GM23248 (cell line): ENCODE data around the gene VANGL1. TPM values are rescaled to one million over a fixed set of nuclear protein-coding genes. Genes with fewer than 3 reads are reported as not detected.

ENCODE experiments used
- DNase-seq: peaks from one replicate; pipeline ENCODE4 v3.0.0-alpha.2; 2015
- H2AFZ ChIP-seq: fragments of 200-600 bp; sonication (generic); 2 replicates; pipeline ENCODE4 v1.6.1; 2016; ENCODE audit warnings: antibody characterized with exemption
- H3F3A ChIP-seq: fragments of 200-600 bp; sonication (generic); 2 replicates; pipeline ENCODE4 v1.6.1; 2016; ENCODE audit warnings: mild to moderate bottlenecking, antibody characterized with exemption, mixed run types; ENCODE audit not compliant: insufficient read depth
- H3K27ac ChIP-seq: fragments of 200-600 bp; sonication (generic); 2 replicates; pipeline ENCODE4 v1.5.1; 2016; ENCODE audit warnings: mild to moderate bottlenecking
- H3K27me3 ChIP-seq: fragments of 200-600 bp; sonication (generic); replicated peaks from 2 replicates; pipeline ENCODE4 v1.6.1; 2016; ENCODE audit warnings: mild to moderate bottlenecking; ENCODE audit not compliant: insufficient read depth
- H3K36me3 ChIP-seq: fragments of 200-600 bp; sonication (generic); 2 replicates; pipeline ENCODE4 v1.6.1; 2016; ENCODE audit warnings: low read depth, mild to moderate bottlenecking
- H3K4me1 ChIP-seq: fragments of 200-600 bp; sonication (generic); 2 replicates; pipeline ENCODE4 v1.6.1; 2016; ENCODE audit warnings: mild to moderate bottlenecking; ENCODE audit not compliant: insufficient read depth
- H3K4me2 ChIP-seq: fragments of 200-600 bp; sonication (generic); one replicate; pipeline ENCODE4 v1.6.1; 2016; ENCODE audit warnings: mild to moderate bottlenecking; ENCODE audit not compliant: unreplicated experiment
- H3K4me3 ChIP-seq: fragments of 200-600 bp; sonication (generic); 2 replicates; pipeline ENCODE4 v1.5.1; 2016; ENCODE audit warnings: mild to moderate bottlenecking
- H3K79me2 ChIP-seq: fragments of 200-600 bp; sonication (generic); 2 replicates; pipeline ENCODE4 v1.6.1; 2016; ENCODE audit warnings: mild to moderate bottlenecking; ENCODE audit not compliant: insufficient read depth
- H3K9ac ChIP-seq: fragments of 200-600 bp; sonication (generic); 2 replicates; pipeline ENCODE4 v1.6.1; 2016; ENCODE audit warnings: mild to moderate bottlenecking
- H3K9me2 ChIP-seq: fragments of 200-600 bp; sonication (generic); 2 replicates; pipeline ENCODE4 v1.6.1; 2016; ENCODE audit warnings: mixed run types, mild to moderate bottlenecking, moderate library complexity; ENCODE audit not compliant: insufficient read depth
- H3K9me3 ChIP-seq: fragments of 200-600 bp; sonication (generic); one replicate; pipeline ENCODE4 v1.6.1; 2017; ENCODE audit warnings: low read depth
- H4K20me1 ChIP-seq: fragments of 200-600 bp; sonication (generic); 2 replicates; pipeline ENCODE4 v1.6.0; 2016; ENCODE audit not compliant: insufficient read depth
- EZH2 ChIP-seq: fragments of 200-600 bp; sonication (generic); IDR thresholded peaks from 2 replicates; pipeline ENCODE4 v1.6.1; 2018; ENCODE audit warnings: antibody characterized with exemption, mild to moderate bottlenecking; ENCODE audit not compliant: insufficient read depth, poor library complexity, severe bottlenecking
- EZH2phosphoT487 ChIP-seq: fragments of 200-600 bp; sonication (generic); IDR thresholded peaks from 2 replicates; pipeline ENCODE4 v1.6.1; 2018; ENCODE audit warnings: antibody characterized with exemption, moderate library complexity, mild to moderate bottlenecking, low read depth; ENCODE audit not compliant: insufficient read depth
- WGBS, 2 experiments: methylation state at CpG; one replicate each; pipeline ENCODE4 v1.1.6; 2015 to 2017; ENCODE audit warnings: low lambda C conversion rate in 2 of 2, low coverage in 1 of 2; ENCODE audit errors: missing lambda C conversion rate in 2 of 2; 5-methylcytosine and 5-hydroxymethylcytosine counted together
- in situ Hi-C: fragments of 300-500 bp; cut with MboI; formaldehyde crosslinking; loops from 2 replicates; pipeline ENCODE4 v1.15.0; 2020
- polyA plus RNA-seq: library from polyadenylated mRNA; unstranded; fragments of >200 nt; fragmentation: Nextera tagmentation; extraction: Ambion mirVana; gene quantifications from 2 replicates; pipeline ENCODE4 v1.2.1, GENCODE V29; 2016
- total RNA-seq: library from RNA; depleted of rRNA; stranded (reverse); fragments of >200 nt; shearing (Covaris generic); gene quantifications from 2 replicates; pipeline ENCODE4 v1.2.3, GENCODE V29; 2014

Gene VANGL1
- total and polyA plus RNA-seq, 2 experiments from 2014 or later: 11.7 to 14.7 TPM

- no peak overlapping the region for H3K9ac ChIP-seq
- no peaks in the 10 kb centered on the region for H4K20me1 ChIP-seq
- H3K36me3 ChIP-seq: peaks cover 22% of the 10 kb centered on the region; the same call in 1 of the 2 replicates
- whole genome bisulfite sequencing, 2 experiments: 95% methylated on average over 14 of the region's 14 CpGs
- DNase-seq: no peak
- no peaks in the 10 kb centered on the region for H3K9me2 ChIP-seq
- no peak for TF ChIP-seq EZH2
- TF ChIP-seq EZH2phosphoT487: no peak
- no peaks in the 10 kb centered on the region for H3K9me3 ChIP-seq
- H2AFZ ChIP-seq: no peak overlapping the region
- no peak overlapping the region for H3K4me3 ChIP-seq
- no peak overlapping the region for H3K4me2 ChIP-seq
- no peaks in the 10 kb centered on the region for H3K79me2 ChIP-seq
- peaks cover 3% of the 10 kb centered on the region; the same call in 1 of the 2 replicates for H3F3A ChIP-seq
- H3K27me3 ChIP-seq: no peaks in the 10 kb centered on the region
- H3K27ac ChIP-seq: no peak overlapping the region
- H3K4me1 ChIP-seq: no peaks in the 10 kb centered on the region
- in situ Hi-C loops: no loop called here
Measured at GRCh38 chr1:115685029-115685705, 43.4 kb downstream of the VANGL1 start.

GRCh38 chr1:115687744-115688143 is 46.0 kb downstream of the VANGL1 start:
- H4K20me1 ChIP-seq: no peaks in the 10 kb centered on the region
- H3K9ac ChIP-seq: no peak overlapping the region
- TF ChIP-seq EZH2phosphoT487 (no peak), EZH2 (no peak)
- H3K4me2 ChIP-seq: no peak overlapping the region
- peaks cover 3% of the 10 kb centered on the region; the same call in 1 of the 2 replicates for H3F3A ChIP-seq
- H3K9me2 ChIP-seq: no peaks in the 10 kb centered on the region
- no peaks in the 10 kb centered on the region for H3K4me1 ChIP-seq
- DNase-seq: no peak
- 91 to 98% methylated on average over 3 of the region's 3 CpGs for WGBS, 2 experiments
- H3K4me3 ChIP-seq: no peak overlapping the region
- H3K79me2 ChIP-seq: no peaks in the 10 kb centered on the region
- no peak overlapping the region for H3K27ac ChIP-seq
- no peak overlapping the region for H2AFZ ChIP-seq
- H3K9me3 ChIP-seq: no peaks in the 10 kb centered on the region
- in situ Hi-C loops: no loop called here
- H3K27me3 ChIP-seq: no peaks in the 10 kb centered on the region
- peaks cover 22% of the 10 kb centered on the region; the same call in 1 of the 2 replicates for H3K36me3 ChIP-seq

- Histone ChIP-seq H3K4me3 (no peak overlapping the region), H3K27me3 (no peaks in the 10 kb centered on the region), H3K4me2 (no peak overlapping the region), H3F3A (peaks cover 3% of the 10 kb centered on the region; the same call in 1 of the 2 replicates), H3K9ac (no peak overlapping the region), H2AFZ (no peak overlapping the region), H3K4me1 (no peaks in the 10 kb centered on the region), H3K9me2 (no peaks in the 10 kb centered on the region), H3K36me3 (peaks cover 16% of the 10 kb centered on the region; the same call in 1 of the 2 replicates), H3K9me3 (no peaks in the 10 kb centered on the region), H3K79me2 (no peaks in the 10 kb centered on the region), H4K20me1 (no peaks in the 10 kb centered on the region), H3K27ac (no peak overlapping the region)
- no peak for DNase-seq
- 92 to 93% methylated on average over 8 of the region's 8 CpGs for WGBS, 2 experiments
- no peak for TF ChIP-seq EZH2phosphoT487
- no peak for TF ChIP-seq EZH2
- in situ Hi-C loops: no loop called here
Measured at GRCh38 chr1:115690972-115691371, 49.2 kb downstream of the VANGL1 start.

- WGBS, 2 experiments: 91 to 98% methylated on average over 4 of the region's 4 CpGs
Measured at GRCh38 chr1:115692224-115692623, 50.5 kb downstream of the VANGL1 start.

More at GRCh38 chr1:115692224-115692623, 50.5 kb downstream of the VANGL1 start:
- no peaks in the 10 kb centered on the region for H3K27me3 ChIP-seq
- TF ChIP-seq EZH2phosphoT487: no peak
- no peak for TF ChIP-seq EZH2
- H3K9ac ChIP-seq: no peak overlapping the region
- no peaks in the 10 kb centered on the region for H3F3A ChIP-seq
- H3K9me2 ChIP-seq: no peaks in the 10 kb centered on the region
- H4K20me1 ChIP-seq: no peaks in the 10 kb centered on the region
- H3K9me3 ChIP-seq: no peaks in the 10 kb centered on the region
- no peak overlapping the region for H2AFZ ChIP-seq
- no peak overlapping the region for H3K27ac ChIP-seq
- H3K4me3 ChIP-seq: no peak overlapping the region
- H3K4me2 ChIP-seq: no peak overlapping the region
- no peaks in the 10 kb centered on the region for H3K4me1 ChIP-seq
- in situ Hi-C loops: no loop called here
- H3K79me2 ChIP-seq: no peaks in the 10 kb centered on the region
- DNase-seq: no peak
- H3K36me3 ChIP-seq: peaks cover 9% of the 10 kb centered on the region; the same call in 1 of the 2 replicates
